ENCODE measurements around the gene POMC.
"Not testable (repeated sequence)": the region's sequence is repeated elsewhere in the genome, so short reads cannot be mapped to it uniquely, and the experiment has no call there.

POMC gene

DNA sequence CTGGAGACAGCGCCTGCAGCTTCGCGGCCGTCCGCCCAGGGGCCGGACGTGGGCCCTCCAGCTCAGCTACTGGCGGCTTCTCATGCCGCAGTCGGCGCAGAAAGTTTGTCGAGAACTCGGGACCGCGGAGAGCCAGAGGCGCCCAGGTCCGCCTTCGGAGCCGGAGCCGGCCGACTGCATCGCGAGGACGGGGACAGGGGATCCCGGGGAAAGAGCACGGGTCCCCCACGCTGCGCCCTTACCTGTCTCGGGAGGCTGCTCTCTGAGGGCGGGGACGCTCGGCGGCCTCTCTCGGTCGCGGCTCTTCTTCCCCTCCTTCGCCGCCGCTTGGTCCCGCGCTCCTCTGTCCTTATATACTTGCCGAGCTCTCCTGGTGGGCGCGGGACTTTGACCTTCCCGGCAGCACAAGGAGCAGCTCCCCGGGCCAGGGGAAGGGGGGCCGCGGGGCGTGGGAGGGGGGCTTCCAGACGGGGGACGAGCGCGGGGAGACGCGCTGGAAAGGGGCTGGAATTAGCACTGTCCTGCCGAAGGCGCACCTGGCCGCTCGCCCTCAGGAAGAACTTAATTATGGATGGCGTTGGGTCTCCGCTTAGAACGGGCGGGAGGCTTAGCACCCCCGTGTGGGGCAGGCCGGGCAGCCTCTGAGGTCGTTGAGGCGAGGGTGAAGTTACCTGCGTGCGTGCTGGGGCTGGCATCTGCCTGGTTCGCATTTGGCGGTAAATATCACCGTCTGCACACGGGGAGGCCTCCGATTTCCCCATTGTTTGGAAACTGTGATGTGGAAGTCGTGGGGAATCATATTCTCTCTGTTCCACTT is at the start of gene POMC:
Gene POMC, minus strand, starts transcription at position 325 of the 817 bp plus-strand sequence. CDS start 3,808 bp downstream, outside the sequence.
- DNase-seq: no peak

DNA sequence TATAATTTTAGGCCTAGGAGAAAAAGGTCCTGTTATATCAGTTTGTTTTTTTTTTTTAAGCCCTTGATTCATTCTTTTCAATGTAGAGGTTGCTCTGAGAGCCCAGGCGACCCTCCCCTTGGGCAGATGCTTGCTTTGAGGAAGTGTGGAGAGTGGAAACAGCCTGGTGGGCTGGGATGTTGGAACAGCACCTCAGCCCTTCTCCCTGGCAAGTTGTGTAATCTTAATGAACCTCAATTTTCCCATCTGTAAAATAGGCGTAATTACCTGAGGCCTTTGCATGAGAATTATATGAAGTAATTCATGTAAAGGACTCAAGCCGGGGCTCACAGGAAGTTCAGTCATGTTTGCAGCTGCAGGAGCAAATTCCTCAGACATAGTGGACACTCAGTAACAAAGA is 49.7 kb upstream of the POMC start:
- DNase-seq: no peak

DNA sequence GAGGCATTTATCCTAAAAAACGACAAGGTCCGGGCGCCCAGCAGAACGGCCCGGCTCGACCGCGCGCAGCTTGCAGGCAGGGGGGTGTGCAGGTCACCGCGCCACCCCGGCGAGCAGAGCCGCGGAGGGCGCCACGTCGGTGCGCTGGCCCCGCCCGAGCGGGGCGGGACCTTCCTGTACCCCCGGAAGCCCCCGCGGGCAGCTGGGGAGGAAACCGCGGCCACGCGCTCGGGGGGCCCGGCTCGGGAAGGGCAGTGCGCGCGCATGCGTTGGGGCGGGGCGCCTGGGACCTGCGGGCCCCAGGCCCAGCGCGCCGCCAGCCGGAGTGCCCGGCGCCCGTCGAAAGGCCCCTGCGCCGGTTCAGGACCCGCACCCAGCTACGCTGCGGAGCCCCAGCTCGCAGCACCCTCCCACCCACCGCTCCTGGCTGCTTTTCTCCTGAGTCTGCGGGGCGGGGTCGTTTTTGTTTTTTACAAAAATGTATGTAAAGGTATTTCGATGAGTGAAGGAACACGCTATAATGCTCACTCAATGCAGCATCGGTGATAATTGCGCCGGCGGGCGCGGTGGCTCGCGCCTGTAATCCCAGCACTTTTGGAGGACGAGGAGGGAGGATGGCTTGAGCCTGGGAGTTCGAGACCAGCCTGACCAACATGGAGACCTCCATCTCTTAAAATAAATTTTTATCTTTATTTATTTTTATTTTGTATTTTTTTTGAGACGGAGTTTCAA is 47.7 kb upstream of the POMC start:
- DNase-seq: peak; percentile 71

DNA sequence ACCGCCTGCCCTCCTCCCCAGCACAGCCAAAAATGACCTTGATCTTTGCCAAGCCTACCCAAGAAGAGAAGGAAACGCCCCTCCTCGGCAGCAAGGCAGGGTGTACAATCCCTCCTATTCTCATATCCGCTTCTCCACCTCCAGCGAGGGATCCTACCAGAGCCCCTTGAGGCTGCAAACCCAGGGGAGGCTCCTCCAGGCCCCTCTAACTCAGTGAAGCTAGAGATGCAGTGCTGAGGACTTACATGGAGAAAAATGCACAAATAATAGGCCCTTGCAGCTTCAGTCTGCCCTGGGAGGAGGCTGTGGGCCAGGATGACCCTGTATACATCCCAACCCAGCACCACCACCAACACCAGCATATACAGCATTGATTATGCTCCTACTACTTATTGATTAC is 46.9 kb upstream of the POMC start:
- no peak for DNase-seq

DNA sequence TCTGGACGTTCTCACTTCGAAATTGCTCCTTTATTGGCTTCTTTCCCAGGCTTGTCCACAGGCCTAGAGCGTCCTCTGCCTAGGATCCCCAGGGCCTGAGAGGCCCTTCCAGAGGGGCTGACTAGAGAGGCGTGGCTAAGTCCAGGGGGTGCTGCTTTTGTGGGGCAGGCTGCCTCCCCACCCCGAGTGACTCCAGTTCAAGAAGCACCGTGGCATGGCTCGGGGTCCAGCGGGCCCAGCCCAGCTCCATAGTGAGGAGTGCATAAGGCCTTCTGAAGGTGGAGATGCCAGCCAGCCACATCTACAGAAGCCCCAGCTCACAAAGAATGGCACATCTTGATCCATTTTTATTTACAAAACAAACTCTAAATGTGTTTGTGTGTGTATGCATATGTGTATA is 44.8 kb upstream of the POMC start:
- DNase-seq: no peak

DNA sequence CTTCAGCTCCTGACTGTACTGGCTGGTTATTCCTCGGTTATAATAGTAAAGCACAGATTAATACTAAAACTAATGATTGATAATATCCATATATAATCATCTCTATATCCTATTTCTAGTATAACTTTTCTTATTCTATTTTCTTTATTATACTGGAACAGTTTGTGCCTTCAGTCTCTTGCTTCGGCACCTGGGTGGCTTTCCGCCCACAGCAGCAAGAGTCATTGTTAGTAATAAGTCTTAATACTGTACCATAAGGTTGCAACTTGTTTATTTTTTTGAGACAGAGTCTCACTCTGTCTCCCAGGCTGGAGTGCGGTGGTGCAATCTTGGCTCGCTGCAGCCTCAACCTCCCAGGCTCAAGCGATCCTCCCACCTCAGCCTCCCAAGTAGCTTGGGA is 42.5 kb upstream of the POMC start:
- not testable (repeated sequence) for DNase-seq

DNA sequence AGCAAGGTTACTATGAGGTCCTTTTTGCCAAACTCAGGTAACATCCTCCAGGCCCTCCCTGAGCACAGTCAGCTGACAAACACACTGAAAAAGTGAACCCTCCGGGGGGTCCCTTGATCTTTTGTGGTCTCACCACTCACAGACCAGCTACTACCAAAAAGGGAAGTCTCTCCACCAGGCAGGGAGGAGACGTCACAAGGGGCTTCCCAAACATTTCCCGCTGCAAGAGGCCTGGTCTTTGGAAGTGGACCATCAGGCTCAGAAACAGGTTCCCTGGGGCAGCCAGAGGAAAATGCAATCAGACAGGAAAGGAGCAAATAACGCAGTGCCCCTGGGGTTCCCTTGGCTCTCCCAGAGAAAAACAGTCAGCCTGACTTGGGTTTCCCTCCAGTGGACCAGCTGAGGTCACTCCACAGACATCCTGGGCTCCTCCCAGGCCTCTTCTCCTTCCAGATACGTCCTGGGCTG is 38.7 kb upstream of the POMC start:
- DNase-seq: no peak

DNA sequence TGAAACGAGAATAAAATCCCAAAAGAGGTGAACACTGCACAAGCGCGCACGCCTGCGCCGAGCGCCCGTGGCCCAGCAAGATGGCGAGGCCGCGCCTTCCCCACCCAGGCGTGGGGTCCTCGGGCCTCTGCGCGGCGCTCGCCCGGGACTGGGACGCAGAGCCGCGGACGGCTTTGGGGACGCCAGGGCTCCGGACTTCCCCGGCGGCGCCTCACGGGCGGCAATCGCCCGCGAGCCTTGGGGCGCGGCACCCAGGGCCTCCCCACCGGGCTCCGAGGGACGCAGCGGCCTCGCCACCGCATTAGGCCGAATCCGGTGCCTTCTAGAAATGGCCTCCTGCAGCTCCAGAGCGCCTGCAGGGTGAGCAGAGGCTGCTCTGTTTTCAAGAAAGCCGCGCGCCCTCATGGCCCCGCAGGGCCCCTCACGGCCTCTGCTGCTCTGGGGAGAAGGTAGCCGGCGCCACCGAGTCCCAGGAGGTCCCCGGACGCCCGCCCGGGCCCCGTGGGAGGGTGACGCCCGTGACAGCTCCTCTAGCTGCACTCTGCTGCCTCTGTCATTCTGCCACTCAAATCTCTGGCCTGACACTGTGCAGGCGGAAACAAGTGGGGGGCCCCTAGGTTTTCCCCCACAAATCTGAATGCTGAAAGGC is 35.9 kb upstream of the POMC start:
- no peak for DNase-seq

DNA sequence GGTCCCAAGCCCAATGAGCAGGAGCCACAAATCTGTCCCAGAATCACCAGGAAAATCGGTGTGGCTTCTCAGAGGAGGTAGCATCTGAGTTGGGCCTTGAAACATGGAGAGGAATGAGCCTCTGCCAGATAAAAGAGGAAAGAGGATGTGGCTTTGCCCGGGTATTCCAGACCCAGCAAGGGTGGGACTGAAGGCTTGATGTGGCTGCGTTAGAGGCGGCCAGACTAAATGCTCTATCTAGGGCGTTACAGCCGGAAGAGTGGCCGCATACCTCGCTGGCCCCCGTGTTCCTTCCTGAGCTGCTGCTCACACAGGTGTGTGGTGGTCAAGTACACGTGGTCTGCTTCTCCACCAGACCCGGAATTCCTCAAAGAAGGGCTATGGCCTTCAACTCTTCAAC is 33.9 kb upstream of the POMC start:
- no peak for DNase-seq

DNA sequence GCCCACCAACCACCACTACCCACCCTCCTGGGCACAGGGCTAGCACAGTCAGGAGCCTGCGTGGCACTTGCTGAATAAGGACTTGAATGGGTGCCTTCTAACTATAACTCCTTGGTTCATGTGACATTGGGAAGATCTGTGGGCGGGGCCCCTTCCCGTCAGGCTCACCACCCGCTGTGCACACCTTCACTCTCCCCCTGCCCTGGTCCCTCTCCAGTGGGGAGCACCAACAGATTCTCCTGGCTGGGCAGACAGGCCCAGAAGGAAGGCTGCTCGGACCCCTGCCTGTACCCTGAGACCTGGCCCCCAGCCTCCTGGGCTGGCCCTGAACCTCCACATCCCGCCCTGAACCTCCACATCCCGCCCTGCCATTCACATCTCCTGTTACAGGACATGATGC is 33.4 kb upstream of the POMC start:
- DNase-seq: no peak

DNA sequence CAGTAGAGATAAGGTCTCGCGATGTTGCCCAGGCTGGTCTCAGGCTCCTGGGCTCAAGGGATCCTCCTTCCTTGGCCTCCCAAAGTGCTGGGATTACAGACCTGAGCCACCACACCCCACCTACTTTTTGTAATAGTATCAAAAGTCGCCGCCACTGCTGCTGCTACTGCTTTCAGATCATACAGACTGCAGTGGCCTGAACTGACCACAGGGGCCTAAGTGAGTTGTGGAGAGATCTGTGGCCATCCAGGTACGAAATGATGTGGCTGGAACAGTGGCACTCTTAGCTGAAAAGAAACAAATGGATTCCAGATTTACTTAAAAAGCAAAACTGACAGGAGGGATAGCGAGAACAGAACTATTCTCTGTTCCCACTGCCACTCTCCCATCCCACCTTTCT is 32.9 kb upstream of the POMC start:
- DNase-seq: no peak

DNA sequence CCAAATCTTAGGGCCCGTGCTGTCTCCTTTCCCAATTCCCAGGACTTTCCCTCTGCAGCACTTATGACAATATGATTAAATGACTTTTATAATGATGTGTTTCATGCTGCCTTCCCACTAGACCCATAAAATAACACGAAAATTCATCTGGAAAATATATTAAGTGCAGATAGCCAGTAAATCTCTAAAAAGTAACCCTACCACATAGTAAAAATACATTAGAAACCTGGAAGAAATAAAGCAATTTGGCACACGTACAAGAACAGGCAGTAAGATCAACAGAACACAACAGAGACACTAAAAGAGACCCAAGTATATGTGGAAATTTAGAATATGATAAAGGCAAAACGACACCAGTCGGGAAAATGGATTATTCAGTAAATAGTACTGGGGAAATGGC is 30.2 kb upstream of the POMC start:
- no peak for DNase-seq

DNA sequence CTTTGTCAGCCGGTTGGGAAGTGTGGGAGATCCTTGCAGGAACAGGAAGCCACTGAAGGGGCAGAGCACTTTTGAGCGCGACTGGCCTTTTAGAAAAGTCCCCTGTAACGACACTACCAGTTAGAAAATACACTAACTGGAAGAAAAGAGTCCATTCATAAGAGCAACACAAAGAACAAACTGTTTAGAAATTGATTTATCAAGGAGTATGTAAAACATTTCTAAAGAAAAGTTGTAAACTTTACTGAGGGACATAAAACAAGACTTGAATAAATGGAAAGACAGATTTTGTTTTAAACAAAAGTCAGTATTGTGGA is 29.8 kb upstream of the POMC start:
- no peak for DNase-seq

DNA sequence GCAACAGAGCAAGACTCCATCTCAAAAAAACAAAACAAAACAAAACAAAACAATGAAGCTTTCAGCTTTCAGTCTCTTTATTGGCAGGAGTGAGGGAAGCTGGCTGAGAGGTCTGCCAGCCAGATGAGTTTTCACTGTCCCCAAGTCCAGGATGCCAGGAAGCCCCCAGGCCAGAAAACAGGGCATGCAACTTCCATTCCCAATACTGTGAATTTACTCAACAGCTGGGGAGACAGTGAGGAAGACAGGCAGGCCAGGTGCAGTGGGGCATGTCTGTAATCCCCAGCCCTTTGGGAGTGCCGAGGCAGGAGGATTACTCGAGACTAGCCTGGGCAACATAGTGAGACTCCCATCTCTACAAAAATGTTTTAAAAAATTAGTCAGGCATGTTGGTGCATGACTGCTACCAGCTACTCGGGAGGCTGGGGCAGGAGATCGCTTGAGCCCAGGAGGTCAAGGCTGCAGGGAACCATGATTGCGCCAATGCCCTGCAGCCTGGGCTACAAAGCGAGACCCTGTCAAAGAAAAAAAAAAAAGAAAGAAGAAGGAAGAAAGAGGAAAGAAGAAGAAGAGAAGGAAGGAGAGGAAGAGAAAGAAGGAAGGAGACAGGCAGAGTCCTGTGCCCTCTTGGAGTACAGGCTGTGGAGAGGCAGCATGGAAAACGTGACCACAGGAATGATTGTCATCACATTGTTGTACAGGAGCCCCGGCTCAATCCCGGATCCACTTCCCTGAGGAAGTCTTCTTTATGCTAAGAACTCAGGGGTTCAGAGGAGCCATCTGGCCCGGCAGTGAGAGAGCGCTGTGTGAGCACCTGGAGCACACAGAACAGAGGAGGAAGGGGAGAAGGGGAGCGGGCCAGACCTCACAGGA is 29.2 kb upstream of the POMC start:
- DNase-seq: no peak

DNA sequence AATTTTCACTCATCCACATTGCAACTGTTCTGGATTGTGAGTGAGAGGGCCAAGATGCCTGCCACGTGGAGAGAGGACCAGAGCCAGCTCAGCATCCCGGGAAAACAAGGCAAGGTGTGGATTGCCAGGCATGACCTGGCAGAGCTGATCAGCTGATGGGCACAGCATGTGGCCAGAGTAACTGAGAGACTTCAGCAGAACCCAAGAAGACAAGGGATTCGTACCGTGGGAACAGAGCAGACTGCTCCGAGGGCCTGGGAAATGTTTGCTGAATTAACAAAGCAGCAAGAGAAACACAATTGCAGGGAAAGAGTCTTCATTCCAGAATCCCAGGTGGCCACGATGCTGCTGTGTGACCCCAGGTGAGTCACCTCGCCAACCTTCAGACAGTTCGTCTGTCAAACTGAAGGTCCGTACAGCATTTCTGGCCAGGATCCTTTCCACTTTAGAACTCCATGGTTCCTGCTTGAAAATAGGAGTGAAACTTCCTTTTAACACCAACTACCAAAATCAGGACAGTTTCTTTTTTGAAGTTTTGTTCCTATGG is 26.3 kb upstream of the POMC start:
- DNase-seq: no peak

DNA sequence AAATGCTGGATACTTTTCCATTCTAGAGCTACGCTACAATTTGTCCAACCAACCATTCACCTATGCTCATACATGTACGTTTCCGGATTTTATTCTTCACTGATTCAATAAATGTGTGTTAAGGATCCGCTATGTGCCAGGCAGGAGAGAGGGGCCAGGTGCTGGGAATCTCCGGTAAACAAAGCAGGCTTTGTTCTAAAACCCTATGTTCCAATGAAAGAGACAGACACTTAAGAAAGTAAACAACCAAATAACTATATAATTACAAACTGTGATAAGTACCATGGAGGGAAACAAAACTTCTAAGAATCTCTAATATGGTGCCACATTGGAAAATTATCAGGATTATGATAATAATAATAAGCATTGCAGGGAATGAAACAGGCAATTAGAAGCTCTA is 22.2 kb upstream of the POMC start:
- DNase-seq: no peak

DNA sequence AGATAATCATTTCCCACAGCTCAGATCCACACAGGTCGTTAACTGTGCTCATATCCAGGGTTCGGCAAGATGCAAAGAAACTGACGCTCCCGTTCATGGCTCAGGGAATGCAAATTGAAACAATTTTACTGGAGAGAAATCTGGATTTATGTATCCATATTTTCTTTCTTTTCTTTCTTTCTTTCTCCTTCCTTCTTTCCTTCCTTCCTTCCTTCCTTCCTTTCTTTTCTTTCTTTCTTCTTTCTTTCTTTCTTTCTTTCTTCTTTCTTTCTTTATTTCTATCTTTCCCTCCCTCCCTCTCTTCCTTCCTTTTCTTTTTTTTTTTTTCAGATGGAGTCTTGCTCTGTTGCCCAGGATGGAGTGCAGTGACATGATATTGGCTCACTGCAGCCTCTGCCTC is 20.0 kb upstream of the POMC start:
- DNase-seq: no peak

DNA sequence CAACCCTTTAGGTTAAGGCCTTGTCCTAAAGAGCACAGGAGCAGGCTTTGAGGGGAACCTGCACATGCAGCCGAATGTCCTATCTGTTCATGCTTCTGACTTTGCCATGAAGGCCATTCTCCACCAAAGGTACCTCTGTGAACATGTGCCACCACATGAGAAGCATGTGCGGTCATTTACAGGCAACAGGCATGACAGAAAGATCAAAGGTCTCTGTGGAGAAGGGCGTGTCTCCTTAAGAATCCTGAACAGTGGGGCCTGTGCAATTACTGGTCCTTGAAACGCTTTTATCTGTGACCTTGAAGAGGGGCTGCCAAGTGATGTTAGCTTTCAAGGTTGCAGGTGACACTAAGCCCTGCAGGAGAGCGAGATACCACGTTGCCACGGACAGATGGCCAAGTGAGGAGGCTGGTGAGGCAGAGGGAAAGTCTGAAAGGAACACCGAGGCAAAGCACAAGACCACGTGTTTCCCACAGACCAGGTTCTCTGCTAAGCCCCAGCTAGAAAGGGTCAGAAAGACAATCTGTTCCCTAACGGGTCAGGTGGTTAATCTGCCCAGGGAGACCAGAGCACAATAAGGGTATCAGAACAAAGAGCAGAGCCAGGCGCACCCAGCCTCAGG is 19.5 kb upstream of the POMC start:
- DNase-seq: no peak

DNA sequence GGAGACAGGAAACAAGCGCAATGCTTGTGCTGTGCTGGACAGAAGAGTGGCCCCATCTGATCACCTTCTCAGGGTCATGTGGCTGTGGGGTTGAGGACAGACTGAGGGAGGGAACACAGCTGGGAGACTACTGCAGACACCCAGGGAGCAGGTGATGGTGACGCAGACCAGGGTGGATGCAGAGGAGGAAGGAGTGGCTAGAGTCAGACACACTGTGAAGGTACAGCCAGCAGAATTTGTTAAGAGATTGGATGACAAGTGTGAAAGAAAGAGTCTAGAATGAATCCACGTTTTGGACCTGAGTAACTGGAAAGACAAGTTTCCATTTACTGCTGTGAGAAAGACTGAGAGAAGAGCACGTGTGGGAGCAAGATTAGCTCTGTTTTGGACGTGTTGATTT is 15.9 kb upstream of the POMC start:
- DNase-seq: no peak

DNA sequence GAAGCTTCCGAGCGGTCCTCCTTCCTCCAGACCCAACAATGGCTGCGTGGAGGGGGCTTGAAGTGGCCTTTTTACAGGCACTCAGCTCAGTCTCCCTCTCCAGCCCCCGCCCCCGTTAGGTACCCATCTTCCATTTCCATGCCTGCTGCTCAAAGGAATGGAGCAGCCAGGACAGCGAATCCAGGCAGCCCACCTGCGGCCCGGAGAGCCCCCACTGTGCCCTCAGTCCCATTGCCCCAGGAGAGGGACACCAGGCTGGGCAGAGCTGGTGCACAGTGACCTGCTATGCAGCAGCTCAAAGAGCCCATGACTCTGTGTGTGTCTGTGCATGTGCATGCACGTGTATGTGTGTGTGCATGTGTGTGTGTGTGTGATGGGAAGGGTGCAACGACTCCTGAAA is 10.6 kb upstream of the POMC start:
- no peak for DNase-seq

DNA sequence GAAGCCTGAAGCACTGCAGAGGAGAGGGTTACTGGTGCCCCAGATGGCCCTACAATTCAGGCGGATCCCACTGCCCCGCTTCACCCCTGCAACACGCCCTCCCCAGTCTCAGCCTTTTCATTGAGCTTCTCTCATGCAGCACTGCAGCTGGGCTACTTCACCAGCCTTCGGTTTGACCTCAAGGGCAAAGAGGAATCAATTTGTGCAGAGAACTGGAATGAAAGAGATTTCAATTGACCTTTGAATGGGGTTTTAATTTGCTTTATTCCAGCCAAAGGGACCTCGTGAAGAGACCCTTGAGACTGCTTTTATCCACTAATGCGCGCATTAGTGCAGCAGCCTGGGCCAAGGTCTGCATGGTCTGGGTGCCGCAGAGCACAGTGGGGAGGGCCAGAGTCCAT is 8.8 kb upstream of the POMC start:
- no peak for DNase-seq

DNA sequence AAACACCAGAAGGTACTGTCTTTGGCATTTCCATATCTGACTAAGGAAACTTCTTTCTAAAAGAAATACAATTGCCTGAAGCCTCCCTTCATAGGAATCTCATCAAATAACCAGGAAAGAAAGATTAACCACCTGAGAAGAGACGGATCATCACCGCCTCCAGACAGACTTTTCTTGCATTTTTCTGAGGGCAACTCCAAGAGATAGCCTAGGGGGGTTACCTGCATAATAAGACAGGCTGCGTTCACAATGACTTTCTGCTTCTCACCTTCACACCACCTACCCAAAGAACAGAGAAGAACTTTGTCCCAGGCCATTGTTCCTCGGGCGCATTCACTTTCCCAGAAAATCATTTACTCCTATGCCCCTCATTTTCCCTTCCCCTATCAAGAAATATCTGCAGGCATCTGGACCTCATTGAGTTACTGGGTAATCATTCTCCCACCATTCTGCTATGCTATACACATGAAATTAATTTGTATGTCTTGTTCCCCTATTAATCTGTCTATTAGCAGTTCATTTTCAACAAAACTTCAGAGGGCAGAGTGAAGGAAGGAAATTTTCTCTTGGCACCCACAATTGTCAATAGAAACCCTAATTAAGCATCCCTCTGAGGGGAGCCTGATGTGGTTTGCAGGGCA is 8.3 kb upstream of the POMC start:
- no peak for DNase-seq

All from activated T-cell treated with anti-CD3 and anti-CD28 coated beads for 4 hours (primary cell).